NCI-H2029 treated with DMSO at 0.1 percent for 48 hours (cell line): Measurements from ENCODE around the gene RTCB.
"Not testable (repeated sequence)": the region's sequence is repeated elsewhere in the genome, so short reads cannot be mapped to it uniquely, and the experiment has no call there.

ENCODE experiments used
- DNase-seq: peaks from one replicate; lab custom pipeline; 2025; lab: John Stamatoyannopoulos, UW

RTCB gene

GRCh38 chr22:32389685-32390084, 22.4 kb downstream of the RTCB start:
- DNase-seq = no peak

DNA sequence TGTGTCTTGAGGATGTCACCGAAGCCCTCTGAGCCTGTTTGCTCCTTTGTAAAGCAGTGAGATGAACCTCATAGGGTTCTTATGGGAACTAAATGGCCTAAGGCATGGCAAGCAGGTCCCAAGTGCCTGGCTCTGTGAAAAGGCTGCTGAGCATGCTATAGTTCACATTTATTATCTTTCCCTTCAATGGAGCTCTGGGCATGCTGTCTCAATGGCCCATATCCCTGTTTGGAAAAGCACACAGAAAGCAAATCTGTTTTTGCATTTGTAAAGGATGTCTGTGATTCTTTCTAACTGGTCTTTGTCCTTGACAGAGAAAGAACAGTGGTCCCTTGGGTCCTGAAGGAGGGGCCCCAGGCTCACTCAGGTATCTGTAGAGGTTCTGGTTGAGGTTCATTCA, 26.4 kb downstream of the RTCB start:
- no peak for DNase-seq

DNA sequence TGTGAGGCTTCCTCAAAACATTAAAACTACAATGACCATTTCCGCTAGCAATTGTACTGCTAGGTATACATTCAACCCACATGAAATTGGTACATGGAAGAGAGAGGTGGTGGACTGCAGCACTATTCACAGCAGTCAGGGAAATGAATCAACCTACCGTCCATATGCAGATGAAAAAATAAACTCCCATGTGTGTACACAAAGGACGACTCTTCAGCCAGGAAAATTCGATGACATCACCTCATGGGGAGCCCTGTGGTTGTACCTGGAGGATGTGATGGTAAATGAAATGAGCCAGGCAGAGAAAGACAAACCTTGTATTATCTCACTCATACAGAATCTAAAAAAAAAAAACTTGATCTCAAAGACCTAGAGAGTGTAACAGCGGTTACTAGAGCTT, 31.1 kb downstream of the RTCB start:
- DNase-seq = peak; percentile 2

- DNase-seq = no peak
These were observed 33.3 kb downstream of the RTCB start for GRCh38 chr22:32378707-32379272.

DNA sequence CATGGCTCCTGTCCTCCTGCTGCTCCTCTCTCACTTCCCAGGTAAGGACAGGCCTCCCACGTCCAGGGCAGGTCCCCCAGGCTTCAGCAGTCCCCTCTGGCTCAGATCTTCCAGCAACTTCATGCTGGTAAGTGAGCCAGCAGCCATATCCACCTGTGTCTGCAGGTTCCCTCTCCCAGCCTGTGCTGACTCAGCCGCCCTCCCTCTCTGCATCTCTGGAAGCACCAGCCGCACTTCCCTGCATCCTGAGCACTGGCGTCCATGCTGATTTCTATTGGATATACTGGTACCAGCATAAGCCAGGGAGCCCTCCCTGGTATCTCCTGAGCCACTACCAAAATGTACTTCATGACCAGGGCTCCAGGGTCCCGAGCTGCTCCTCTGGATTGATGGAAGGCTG, 35.4 kb downstream of the RTCB start:
- DNase-seq = no peak

DNA sequence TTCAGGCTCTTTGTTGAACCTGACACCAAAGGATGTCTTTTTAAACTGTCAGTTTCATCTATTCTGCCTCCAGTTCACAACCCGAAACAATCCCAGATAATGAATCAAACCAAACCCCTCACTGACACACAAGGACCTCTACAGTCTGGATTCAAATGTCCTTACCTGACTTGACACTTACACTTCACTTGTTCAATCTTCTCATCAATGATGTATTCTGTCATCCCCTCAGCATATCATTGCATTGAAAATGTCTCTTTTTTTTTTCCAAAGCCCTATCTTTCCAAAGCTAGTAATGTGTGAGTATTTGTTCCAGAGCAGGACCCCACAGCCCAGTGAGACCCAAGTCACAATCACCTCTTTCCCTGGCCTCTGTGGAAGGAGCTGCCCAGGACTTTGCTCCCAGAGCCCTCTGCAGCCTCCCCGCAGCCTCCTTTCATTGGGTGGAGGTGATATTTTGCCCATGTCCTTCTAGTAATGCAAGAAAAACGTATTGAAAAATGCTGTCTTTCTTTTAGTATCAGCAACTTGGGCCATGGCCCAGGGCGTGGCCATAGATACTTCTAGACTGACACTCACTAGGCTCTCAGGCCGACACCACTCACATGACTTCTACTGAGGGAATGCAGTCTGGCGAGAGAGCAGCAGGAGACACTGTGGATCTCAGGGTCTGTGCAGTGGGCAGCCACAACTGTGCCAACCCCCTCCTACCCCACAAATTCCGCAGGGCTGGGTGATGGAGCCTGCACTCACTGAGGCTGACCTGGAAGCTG, 36.2 kb downstream of the RTCB start:
- DNase-seq = no peak

- no peak for DNase-seq
These were observed 47.8 kb downstream of the RTCB start for GRCh38 chr22:32364210-32364609.

GRCh38 chr22:32361257-32361656, 50.8 kb downstream of the RTCB start:
- no peak for DNase-seq

- not testable (repeated sequence) for DNase-seq
These were observed 52.0 kb downstream of the RTCB start for GRCh38 chr22:32360096-32360495.

- DNase-seq = not testable (repeated sequence)
These were observed 54.5 kb downstream of the RTCB start, which contains the start of gene RFPL3 for GRCh38 chr22:32357567-32357966. TSS of gene RFPL3 (plus strand) at chr22:32357867. CDS start at chr22:32358072, 205 bp downstream.

DNA sequence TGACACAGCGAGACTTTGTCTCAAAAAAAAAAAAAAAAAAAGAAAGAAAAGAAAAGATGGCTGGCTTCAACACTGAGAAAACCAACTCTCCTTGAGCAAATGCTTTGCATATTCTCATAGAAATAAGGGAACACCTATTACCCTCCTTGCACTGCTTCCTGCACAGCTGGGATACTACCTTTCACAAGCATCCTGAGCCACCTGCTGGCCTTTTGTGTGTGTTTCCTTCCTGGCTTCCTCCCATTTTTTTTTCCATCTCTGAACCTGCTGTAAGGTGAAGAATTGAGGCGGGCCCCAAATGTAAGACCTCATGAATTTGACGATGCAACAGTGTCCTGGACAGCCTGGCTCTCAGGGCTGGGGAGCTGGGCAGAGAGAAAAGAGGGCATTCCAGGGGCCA, 56.3 kb downstream of the RTCB start:
- peak; percentile 28 for DNase-seq

- no peak for DNase-seq
These were observed 57.4 kb downstream of the RTCB start for GRCh38 chr22:32354360-32355351.

DNA sequence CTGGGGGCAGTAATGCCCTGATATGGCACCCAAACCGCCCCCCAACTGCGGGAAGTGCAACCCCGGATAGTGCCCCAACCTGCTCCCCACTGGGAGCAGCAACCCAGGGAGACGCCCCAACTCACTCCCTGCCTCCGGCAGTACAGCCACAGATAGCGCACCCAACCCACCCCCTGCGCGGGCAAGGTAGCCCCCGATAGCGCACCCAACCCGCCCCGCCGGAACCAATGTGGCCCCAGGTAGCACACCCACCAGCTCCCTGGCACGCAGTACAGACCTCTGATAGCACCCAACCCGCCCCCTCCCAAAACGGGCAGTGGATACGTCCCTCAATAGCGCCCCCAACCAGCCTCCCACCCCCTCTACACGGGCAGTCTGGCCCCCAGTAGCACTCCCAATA, 58.2 kb downstream of the RTCB start:
- no peak for DNase-seq

- DNase-seq = no peak
These were observed 58.8 kb downstream of the RTCB start for GRCh38 chr22:32353292-32353691.

GRCh38 chr22:32352681-32353080, 59.4 kb downstream of the RTCB start:
- peak; percentile 9 for DNase-seq

DNA sequence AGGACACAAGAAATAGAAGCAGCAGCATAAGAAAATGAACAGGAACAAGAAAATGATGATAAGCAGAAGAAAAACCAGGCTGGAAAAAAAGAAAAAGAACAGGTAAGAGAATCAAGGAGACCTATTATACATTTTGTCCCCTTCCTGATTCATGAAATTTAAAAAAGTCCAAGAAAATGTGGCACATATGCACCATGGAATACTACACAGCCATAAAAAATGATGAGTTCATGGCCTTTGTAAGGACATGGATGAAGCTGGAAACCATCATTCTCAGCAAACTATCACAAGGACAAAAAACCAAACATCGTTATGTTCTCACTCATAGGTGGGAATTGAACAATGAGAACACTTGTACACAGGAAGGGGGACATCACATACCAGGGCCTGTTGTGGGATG, 60.2 kb downstream of the RTCB start:
- not testable (repeated sequence) for DNase-seq

DNA sequence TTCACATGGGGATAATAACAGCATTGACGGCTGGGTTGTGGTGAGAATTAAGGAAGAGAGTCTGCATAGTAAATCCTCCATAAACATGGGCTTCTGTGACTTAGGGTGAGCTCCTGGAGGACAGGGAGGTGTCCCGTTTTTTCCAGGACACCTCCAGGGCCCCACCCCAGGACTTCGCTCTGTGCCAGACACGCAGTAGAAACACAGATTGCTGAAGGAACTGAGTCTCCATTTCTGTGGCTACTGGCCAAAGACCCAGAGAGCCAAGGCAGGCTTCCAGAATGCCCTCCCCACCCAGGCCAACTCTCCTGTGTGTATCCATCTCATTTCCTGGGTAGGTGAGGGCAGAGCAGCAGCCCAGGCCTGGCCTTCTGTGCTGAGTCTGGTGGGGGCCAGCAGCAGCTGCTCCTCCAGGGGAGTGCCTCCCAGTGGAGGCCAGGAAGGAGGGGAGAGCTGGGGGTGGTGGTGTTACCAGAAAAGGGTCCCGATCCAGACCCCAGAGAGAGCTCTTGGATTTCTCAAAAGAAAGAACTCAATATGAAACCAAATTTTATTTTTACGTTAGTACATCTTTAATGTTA, 63.9 kb downstream of the RTCB start:
- no peak for DNase-seq

DNA sequence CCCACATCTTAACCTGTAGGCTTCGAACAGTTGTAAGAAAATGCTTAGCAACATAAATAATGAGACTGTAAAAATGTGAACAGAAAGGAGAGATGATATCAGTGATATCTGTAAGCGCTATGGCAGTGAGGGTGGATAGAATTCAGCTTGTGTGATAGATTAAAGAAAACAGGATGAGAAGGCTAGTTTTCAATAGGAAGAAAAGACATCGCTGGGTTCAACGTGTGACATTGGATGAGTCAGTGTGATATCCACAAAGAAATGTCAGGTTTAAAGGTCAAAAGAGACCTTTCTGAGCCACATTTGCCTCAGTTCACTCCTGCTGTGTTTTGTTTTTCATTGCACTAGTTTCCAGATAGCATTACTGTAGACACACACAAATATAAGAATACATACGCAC, 68.1 kb downstream of the RTCB start:
- DNase-seq = no peak

- DNase-seq = no peak
These were observed 69.1 kb downstream of the RTCB start for GRCh38 chr22:32342977-32343376.

GRCh38 chr22:32341122-32341740, 70.8 kb downstream of the RTCB start:
- DNase-seq = no peak

GRCh38 chr22:32340411-32340810, 71.6 kb downstream of the RTCB start:
- DNase-seq = no peak
